ENCODE data around the gene RGN.
"Not testable (repeated sequence)": the region's sequence is repeated elsewhere in the genome, so short reads cannot be mapped to it uniquely, and the experiment has no call there.

Gene RGN

DNA sequence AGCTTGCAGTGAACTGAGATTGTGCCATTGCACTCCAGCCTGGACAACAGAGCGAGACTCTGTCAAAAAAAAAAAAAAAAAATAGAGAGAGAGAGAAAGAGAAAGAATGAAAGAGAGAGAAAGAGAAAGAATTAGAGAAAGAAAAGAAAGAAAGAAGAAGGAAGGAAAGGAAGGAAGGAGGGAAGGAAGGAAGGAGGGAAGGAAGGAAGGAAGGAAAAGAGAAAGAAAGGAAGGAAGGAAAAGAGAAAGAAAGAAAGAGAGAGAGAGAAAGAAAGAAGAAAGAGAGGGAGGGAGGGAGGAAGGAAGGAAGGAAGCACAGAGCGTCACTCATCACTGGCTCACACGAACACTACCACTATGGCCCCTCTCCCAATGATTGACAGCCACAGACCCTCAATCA, 46.2 kb downstream of the RGN start:
- DNase-seq, result not testable (repeated sequence)

DNA sequence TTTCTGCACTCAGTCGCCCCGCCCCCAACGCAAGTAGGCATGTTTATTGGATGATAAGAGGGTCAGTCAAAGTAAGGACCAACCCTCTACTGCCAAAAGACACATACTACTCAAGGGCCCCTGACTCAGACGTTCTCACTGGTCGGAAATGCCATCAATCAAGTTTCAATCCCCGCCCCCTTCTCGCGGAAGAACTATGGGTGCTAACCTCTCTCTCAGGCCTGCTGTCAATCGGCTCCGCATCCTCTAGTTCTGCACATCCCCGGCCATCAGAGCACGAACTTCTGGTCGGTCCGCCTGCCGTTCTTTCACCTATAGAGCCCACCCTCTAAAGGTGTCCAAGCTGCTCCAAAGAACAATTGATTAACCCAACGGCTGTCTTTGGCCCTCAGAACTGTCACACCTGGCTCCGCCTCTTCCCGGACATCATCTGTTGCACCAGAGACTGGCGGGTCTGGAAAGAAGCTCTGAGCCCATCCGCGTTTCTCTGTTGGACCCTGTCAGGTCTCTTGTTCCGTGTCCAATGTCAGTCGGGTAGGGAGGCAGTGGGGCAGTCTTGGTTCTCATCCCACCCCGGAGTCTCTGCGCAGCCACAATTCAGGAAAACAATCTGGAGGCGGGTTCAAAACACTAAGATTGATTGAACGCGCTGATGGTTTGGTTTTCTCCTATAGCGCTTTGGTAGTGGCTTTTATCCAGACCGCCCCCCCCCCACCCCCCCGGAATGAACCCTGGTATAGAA, 51.1 kb downstream of the RGN start:
- peak; percentile 79 for DNase-seq

DNA sequence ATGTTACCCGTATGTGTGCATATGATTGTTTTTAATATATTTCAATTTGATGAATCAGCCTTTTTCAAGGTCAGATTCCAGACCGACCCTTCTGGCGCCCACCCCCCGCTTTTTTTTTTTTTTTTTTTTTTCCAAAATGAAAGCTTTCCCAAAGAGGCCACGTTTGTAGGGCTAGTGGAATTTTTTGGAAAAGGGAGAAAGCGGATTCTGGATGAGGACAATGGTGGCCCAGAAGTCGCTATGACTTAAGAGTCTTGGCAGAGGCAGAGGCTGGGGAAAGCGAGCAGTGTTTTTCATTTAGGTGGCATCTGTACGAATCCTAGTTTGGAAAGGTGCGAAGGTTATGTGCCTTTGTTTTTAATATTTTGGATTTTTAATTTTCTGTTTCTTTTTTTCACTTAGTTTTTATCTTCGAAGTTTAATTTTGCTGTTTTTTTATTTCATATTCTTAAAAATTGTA, 51.7 kb downstream of the RGN start:
- DNase-seq, result no peak

DNA sequence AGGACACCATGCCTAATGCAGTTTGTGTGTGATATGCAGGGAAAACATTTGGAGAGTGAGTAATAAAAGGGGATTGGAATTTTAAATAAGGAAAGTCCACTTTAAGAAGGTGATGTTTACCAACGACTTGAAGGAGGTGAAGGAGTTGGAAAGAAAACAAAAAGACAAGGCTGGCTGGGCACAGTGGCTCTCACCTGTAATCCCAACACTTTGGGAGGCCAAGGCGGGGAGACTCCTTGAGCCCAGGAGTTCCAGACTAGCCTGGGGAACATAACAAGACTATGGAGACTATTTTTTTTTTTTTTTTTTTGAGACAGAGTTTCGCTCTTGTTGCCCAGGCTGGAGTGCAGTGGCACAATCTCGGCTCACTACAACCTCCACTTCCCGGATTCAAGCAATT, 55.2 kb downstream of the RGN start:
- DNase-seq, result no peak

DNA sequence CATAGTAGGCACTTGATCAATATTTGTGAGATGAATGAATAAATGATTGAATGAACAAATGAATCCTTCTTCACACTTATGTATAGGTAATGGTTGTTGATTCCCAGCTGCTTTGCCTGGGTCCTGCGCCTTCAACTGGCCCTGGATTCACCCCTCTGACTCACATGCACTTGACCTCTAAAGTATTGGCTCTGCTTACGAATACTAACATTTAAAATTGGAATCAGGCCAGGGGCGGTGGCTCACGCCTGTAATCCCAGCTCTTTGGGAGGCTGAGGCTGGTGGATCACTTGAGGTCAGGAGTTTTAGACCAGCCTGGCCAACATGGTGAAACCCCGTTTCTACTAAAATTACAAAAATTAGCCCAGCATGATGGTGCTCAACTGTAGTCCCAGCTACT, 57.4 kb downstream of the RGN start:
- not testable (repeated sequence) for DNase-seq

DNA sequence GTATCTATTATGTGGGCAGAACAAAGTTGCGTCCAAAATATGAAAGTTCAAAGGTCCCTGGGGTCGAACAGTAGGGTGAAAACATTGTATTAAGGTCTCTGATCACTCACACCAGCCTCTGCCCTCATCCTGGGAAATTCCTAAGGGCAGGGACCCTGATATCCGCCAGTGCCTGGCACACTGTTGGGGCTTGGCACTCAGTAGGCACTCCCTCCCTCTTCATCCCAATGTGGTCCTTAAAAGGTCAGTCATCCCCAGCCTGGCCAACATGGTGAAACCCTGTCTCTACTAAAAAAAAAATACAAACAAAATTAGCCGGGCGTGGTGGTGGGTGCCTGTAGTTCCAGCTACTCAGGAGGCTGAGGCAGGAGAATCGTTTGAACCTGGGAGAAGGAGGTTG, 59.9 kb downstream of the RGN start:
- no peak for DNase-seq
